HEK293 (cell line): Measurements from ENCODE around the gene MARCHF5.

Source experiments
- CTCF ChIP-seq: fragments of 450-650 bp; formaldehyde crosslinking; IDR thresholded peaks from 2 replicates; pipeline ENCODE4 v1.5.1; 2016; ENCODE audit warnings: missing biosample characterization, missing genetic modification characterization
- SP7 ChIP-seq: fragments of 450-650 bp; formaldehyde crosslinking; IDR thresholded peaks from 2 replicates; pipeline ENCODE4 v1.5.1; 2016; ENCODE audit warnings: missing biosample characterization, missing genetic modification characterization
- YY1 ChIP-seq: fragments of 450-650 bp; formaldehyde crosslinking; IDR thresholded peaks from 2 replicates; pipeline ENCODE4 v1.5.1; 2018; ENCODE audit warnings: missing biosample characterization, missing genetic modification characterization
- ZNF121 ChIP-seq: fragments of 450-650 bp; formaldehyde crosslinking; IDR thresholded peaks from 2 replicates; pipeline ENCODE4 v1.5.1; 2016; ENCODE audit warnings: missing biosample characterization, missing genetic modification characterization
- ZNF184 ChIP-seq: fragments of 450-650 bp; IDR thresholded peaks from 2 replicates; pipeline ENCODE4 v1.5.1; 2018; ENCODE audit warnings: missing biosample characterization, mild to moderate bottlenecking, missing genetic modification characterization
- ZNF280D ChIP-seq: fragments of 450-650 bp; formaldehyde crosslinking; IDR thresholded peaks from 2 replicates; pipeline ENCODE4 v1.5.1; 2016; ENCODE audit warnings: missing biosample characterization, missing genetic modification characterization
- ZNF391 ChIP-seq: fragments of 450-650 bp; formaldehyde crosslinking; IDR thresholded peaks from 2 replicates; pipeline ENCODE4 v1.5.1; 2016; ENCODE audit warnings: low read depth, missing biosample characterization, missing genetic modification characterization, borderline replicate concordance
- ZNF692 ChIP-seq: fragments of 450-650 bp; formaldehyde crosslinking; IDR thresholded peaks from 2 replicates; pipeline ENCODE4 v1.5.1; 2016; ENCODE audit warnings: missing biosample characterization, missing genetic modification characterization
- TF ChIP-seq, protein P1 (sequence below): sonication (generic); formaldehyde crosslinking; IDR thresholded peaks from 2 replicates; pipeline ENCODE4 v1.8.1; 2022; ENCODE audit warnings: mild to moderate bottlenecking, moderate library complexity, missing genetic modification reagents
- TF ChIP-seq, protein P2 (sequence below): fragments of 450-650 bp; formaldehyde crosslinking; IDR thresholded peaks from 2 replicates; pipeline ENCODE4 v1.5.1; 2016; ENCODE audit warnings: missing biosample characterization, missing genetic modification characterization

- no peak for TF ChIP-seq CTCF (tag by site-specific recombination)
- no peak for TF ChIP-seq YY1 (tag by site-specific recombination)
- no peak for TF ChIP-seq ZNF692
- TF ChIP-seq, protein P1, sequence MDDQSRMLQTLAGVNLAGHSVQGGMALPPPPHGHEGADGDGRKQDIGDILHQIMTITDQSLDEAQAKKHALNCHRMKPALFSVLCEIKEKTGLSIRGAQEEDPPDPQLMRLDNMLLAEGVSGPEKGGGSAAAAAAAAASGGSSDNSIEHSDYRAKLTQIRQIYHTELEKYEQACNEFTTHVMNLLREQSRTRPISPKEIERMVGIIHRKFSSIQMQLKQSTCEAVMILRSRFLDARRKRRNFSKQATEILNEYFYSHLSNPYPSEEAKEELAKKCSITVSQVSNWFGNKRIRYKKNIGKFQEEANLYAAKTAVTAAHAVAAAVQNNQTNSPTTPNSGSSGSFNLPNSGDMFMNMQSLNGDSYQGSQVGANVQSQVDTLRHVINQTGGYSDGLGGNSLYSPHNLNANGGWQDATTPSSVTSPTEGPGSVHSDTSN: no peak
- TF ChIP-seq ZNF121: no peak
- no peak for TF ChIP-seq ZNF391 (tag by site-specific recombination)
- TF ChIP-seq, protein P2, sequence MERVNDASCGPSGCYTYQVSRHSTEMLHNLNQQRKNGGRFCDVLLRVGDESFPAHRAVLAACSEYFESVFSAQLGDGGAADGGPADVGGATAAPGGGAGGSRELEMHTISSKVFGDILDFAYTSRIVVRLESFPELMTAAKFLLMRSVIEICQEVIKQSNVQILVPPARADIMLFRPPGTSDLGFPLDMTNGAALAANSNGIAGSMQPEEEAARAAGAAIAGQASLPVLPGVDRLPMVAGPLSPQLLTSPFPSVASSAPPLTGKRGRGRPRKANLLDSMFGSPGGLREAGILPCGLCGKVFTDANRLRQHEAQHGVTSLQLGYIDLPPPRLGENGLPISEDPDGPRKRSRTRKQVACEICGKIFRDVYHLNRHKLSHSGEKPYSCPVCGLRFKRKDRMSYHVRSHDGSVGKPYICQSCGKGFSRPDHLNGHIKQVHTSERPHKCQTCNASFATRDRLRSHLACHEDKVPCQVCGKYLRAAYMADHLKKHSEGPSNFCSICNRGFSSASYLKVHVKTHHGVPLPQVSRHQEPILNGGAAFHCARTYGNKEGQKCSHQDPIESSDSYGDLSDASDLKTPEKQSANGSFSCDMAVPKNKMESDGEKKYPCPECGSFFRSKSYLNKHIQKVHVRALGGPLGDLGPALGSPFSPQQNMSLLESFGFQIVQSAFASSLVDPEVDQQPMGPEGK (tag by site-specific recombination): no peak
- TF ChIP-seq ZNF184 (tag by site-specific recombination): no peak
- TF ChIP-seq SP7: no peak
- TF ChIP-seq ZNF280D (tag by site-specific recombination): no peak
These were observed 18.3 kb downstream of the MARCHF5 start for GRCh38 chr10:92309272-92309671.
